ENCODE data around the gene LCN15. TPM values are rescaled to one million over a fixed set of nuclear protein-coding genes. Genes with fewer than 3 reads are reported as not detected.

Gene LCN15
- polyA plus RNA-seq, 1 donor (not counting 4 experiments of a cell fraction or from before 2014, with no cell fraction given), result not detected

- Histone ChIP-seq H3K36me3 (ENCODE audit: control insufficient read depth in 2 of 2, extremely low read depth in 1 of 2, insufficient read depth in 2 of 2, low read length in 2 of 2) (no peaks in the 10 kb centered on the region), H3K9me1 (ENCODE audit: control insufficient read depth, extremely low read depth, insufficient read depth, low read length) (no peaks in the 10 kb centered on the region), H3K9me3 (ENCODE audit: control insufficient read depth, low read depth, low read length) (no peaks in the 10 kb centered on the region), H2AFZ (ENCODE audit: control insufficient read depth, low read length) (no peak overlapping the region), H3K27ac (ENCODE audit: control insufficient read depth, insufficient read depth, low read length) (no peak overlapping the region), H3K9ac (ENCODE audit: control insufficient read depth, extremely low read depth, insufficient read depth, low read length) (no peak overlapping the region), H3K79me2 (ENCODE audit: control insufficient read depth, insufficient read depth, low read length) (no peaks in the 10 kb centered on the region), H3K4me3 (ENCODE audit: control insufficient read depth in 2 of 3, extremely low read depth in 1 of 3, insufficient read depth in 2 of 3, low read depth in 1 of 3, low read length in 3 of 3) (no peak overlapping the region), H3K27me3 (ENCODE audit: control insufficient read depth, extremely low read depth, insufficient read depth, low read length) (peaks cover 40% of the 10 kb centered on the region), H3K4me1 (ENCODE audit: control insufficient read depth, extremely low read depth, insufficient read depth, low read length) (no peaks in the 10 kb centered on the region), H4K20me1 (ENCODE audit: control insufficient read depth, extremely low read depth, insufficient read depth, low read length) (no peaks in the 10 kb centered on the region), H3K4me2 (ENCODE audit: control insufficient read depth, extremely low read depth, insufficient read depth, low read depth, low read length) (no peak overlapping the region)
- FAIRE-seq (no peak), DNase-seq (ENCODE audit: low read depth, low spot score) (no peak)
- TF ChIP-seq EZH2 (IDR thresholded peaks at IDR 0.05; ENCODE audit: low read length), result no peak
- no peak for TF ChIP-seq CTCF (optimal IDR thresholded peaks at IDR 0.05 in 1 of 3, IDR thresholded peaks at IDR 0.05 in 1 of 3, conservative IDR thresholded peaks at IDR 0.05 in 1 of 3; ENCODE audit: extremely low read depth in 1 of 3, insufficient read depth in 2 of 3, low read length in 3 of 3)
- dilution Hi-C loops (cut with MboI; ENCODE audit: extremely low pct_ligation_motif_present, low sequenced_read_pairs), result no loop called here
Measured at GRCh38 chr9:136746155-136746490, 18.2 kb downstream of the LCN15 start.

- no peaks in the 10 kb centered on the region for H3K9me1 ChIP-seq (ENCODE audit: control insufficient read depth, extremely low read depth, insufficient read depth, low read length)
- DNase-seq (ENCODE audit: low read depth, low spot score), result no peak
- H2AFZ ChIP-seq (ENCODE audit: control insufficient read depth, low read length), result no peak overlapping the region
- H3K9ac ChIP-seq (ENCODE audit: control insufficient read depth, extremely low read depth, insufficient read depth, low read length), result no peak overlapping the region
- no peak for FAIRE-seq
- dilution Hi-C loops (cut with MboI; ENCODE audit: extremely low pct_ligation_motif_present, low sequenced_read_pairs), result no loop called here
- no peaks in the 10 kb centered on the region for H4K20me1 ChIP-seq (ENCODE audit: control insufficient read depth, extremely low read depth, insufficient read depth, low read length)
- peaks cover 46% of the 10 kb centered on the region for H3K27me3 ChIP-seq (ENCODE audit: control insufficient read depth, extremely low read depth, insufficient read depth, low read length)
- H3K4me2 ChIP-seq (ENCODE audit: control insufficient read depth, extremely low read depth, insufficient read depth, low read depth, low read length), result no peak overlapping the region
- no peaks in the 10 kb centered on the region for H3K9me3 ChIP-seq (ENCODE audit: control insufficient read depth, low read depth, low read length)
- no peak overlapping the region for H3K27ac ChIP-seq (ENCODE audit: control insufficient read depth, insufficient read depth, low read length)
- no peaks in the 10 kb centered on the region for H3K4me1 ChIP-seq (ENCODE audit: control insufficient read depth, extremely low read depth, insufficient read depth, low read length)
- TF ChIP-seq CTCF (optimal IDR thresholded peaks at IDR 0.05 in 1 of 3, IDR thresholded peaks at IDR 0.05 in 1 of 3, conservative IDR thresholded peaks at IDR 0.05 in 1 of 3; ENCODE audit: extremely low read depth in 1 of 3, insufficient read depth in 2 of 3, low read length in 3 of 3) (no peak), EZH2 (IDR thresholded peaks at IDR 0.05; ENCODE audit: low read length) (no peak)
- no peaks in the 10 kb centered on the region for H3K79me2 ChIP-seq (ENCODE audit: control insufficient read depth, insufficient read depth, low read length)
- H3K4me3 ChIP-seq (ENCODE audit: control insufficient read depth in 2 of 3, extremely low read depth in 1 of 3, insufficient read depth in 2 of 3, low read depth in 1 of 3, low read length in 3 of 3), result no peak overlapping the region
- H3K36me3 ChIP-seq (ENCODE audit: control insufficient read depth in 2 of 2, extremely low read depth in 1 of 2, insufficient read depth in 2 of 2, low read length in 2 of 2), result no peaks in the 10 kb centered on the region
Measured at GRCh38 chr9:136745389-136746154, 18.7 kb downstream of the LCN15 start.

Data from keratinocyte (primary cell).